ENCODE data around the gene PLA2R1. TPM values are rescaled to one million over a fixed set of nuclear protein-coding genes. Genes with fewer than 3 reads are reported as not detected.

The PLA2R1 gene
- total and polyA plus RNA-seq, 10 of the 15 experiments (the other 5 are each of a cell fraction or from before 2014, with no cell fraction given): 0.01 to 0.05 (median 0.02) TPM; not detected in 6

- peak; percentile 71 for TF ChIP-seq BACH1 (IDR thresholded peaks at IDR 0.05; ENCODE audit: borderline replicate concordance)
- TF ChIP-seq USF2 (IDR thresholded peaks at IDR 0.05; ENCODE audit: borderline replicate concordance, low read depth, low read length): no peak
- no peak for TF ChIP-seq CTCF (IDR thresholded peaks at IDR 0.05 in 2 of 3, conservative IDR thresholded peaks at IDR 0.05 in 1 of 3; ENCODE audit: control insufficient read depth in 2 of 3, extremely low read depth in 1 of 3, insufficient read depth in 1 of 3, low read depth in 3 of 3, low read length in 3 of 3)
- TF ChIP-seq RCOR1 (conservative IDR thresholded peaks at IDR 0.05; ENCODE audit: low read depth, low read length): 0 out of 2 replicates have a peak, but pooled peaks have one; percentile 43
- no peak for TF ChIP-seq NFYA (IDR thresholded peaks at IDR 0.05; ENCODE audit: borderline replicate concordance, low read depth, low read length)
- TF ChIP-seq YBX1 (IDR thresholded peaks at IDR 0.05): no peak
- peak; percentile 86 for TF ChIP-seq NBN (IDR thresholded peaks at IDR 0.05)
- TF ChIP-seq NR2F1 (conservative IDR thresholded peaks at IDR 0.05): no peak
- 0 out of 2 replicates have a peak, but pooled peaks have one; percentile 7 for TF ChIP-seq CREB1 (IDR thresholded peaks at IDR 0.05; ENCODE audit: low read depth)
- TF ChIP-seq SRF (IDR thresholded peaks at IDR 0.05; ENCODE audit: low read depth in 2 of 2, low read length in 2 of 2): no peak
- TF ChIP-seq STAT3 (IDR thresholded peaks at IDR 0.05; ENCODE audit: low read depth, low read length): no peak
- peak; percentile 5 for TF ChIP-seq SP1 (IDR thresholded peaks at IDR 0.05; ENCODE audit: low read depth, low read length)
- no peak for TF ChIP-seq PAX8 (IDR thresholded peaks at IDR 0.05)
- TF ChIP-seq SREBF2 (IDR thresholded peaks at IDR 0.05; ENCODE audit: low read length): no peak
- TF ChIP-seq CHD2 (IDR thresholded peaks at IDR 0.05; ENCODE audit: borderline replicate concordance, low read depth, low read length): no peak; the same call in 1 of the 2 replicates
- no peak for TF ChIP-seq FOXM1 (IDR thresholded peaks at IDR 0.05; ENCODE audit: low read depth, low read length)
- no peak for TF ChIP-seq GABPA (IDR thresholded peaks at IDR 0.05; ENCODE audit: low read depth)
- no peak for TF ChIP-seq EGR1 (IDR thresholded peaks at IDR 0.05; ENCODE audit: borderline replicate concordance in 1 of 2, low read depth in 2 of 2, low read length in 2 of 2)
- no peak for TF ChIP-seq ZNF592 (IDR thresholded peaks at IDR 0.05)
- TF ChIP-seq ZBTB40 (IDR thresholded peaks at IDR 0.05; ENCODE audit: borderline replicate concordance): no peak
- no peak for TF ChIP-seq RAD21 (IDR thresholded peaks at IDR 0.05; ENCODE audit: insufficient read depth, low read depth, low read length)
- TF ChIP-seq FOXK2 (IDR thresholded peaks at IDR 0.05): no peak
Measured at GRCh38 chr2:159904959-159905305, 157.5 kb downstream of the PLA2R1 start (continued).
